Right renal cortex interstitium (tissue), 3 donors: ENCODE measurements around the gene ZNF277. TPM values are rescaled to one million over a fixed set of nuclear protein-coding genes. Genes with fewer than 3 reads are reported as not detected.
A peak's percentile ranks its signal among the peaks of the same experiment; 100 is the strongest.

Source experiments
- DNase-seq, 3 donors: peaks; one replicate each; pipeline ENCODE4 v3.0.0-alpha.2; 2013; ENCODE audit warnings: low read depth in 3 of 3, low spot score in 2 of 3
- polyA plus RNA-seq, 3 donors: library from polyadenylated mRNA; unstranded; fragments of 120-200 nt; gene quantifications; one replicate each; pipeline ENCODE4 v1.2.1, GENCODE V29; 2013; ENCODE audit not compliant: insufficient read length in 3 of 3

The ZNF277 gene
- 10 to 100 TPM; 39.1 to 45.1 (median 42.0) TPM for polyA plus RNA-seq

- DNase-seq: peak; percentile 96 to 99 (median 99)
Observed at GRCh38 chr7:112206238-112206990, at the start of gene ZNF277, which contains the start of gene DOCK4. Gene ZNF277, plus strand, starts transcription at chr7:112206695. Its CDS starts 22 bp downstream, at chr7:112206717. Gene DOCK4, minus strand, starts transcription at chr7:112206399. Its CDS starts 261 bp downstream, at chr7:112206138.

- no peak for DNase-seq
Observed at GRCh38 chr7:112157072-112157471, 49.4 kb upstream of the ZNF277 start.

- DNase-seq: no peak
Observed at GRCh38 chr7:112159351-112159750, 47.1 kb upstream of the ZNF277 start.

- no peak for DNase-seq
Observed at GRCh38 chr7:112160130-112160770, 46.2 kb upstream of the ZNF277 start.

GRCh38 chr7:112160771-112161150 is 45.7 kb upstream of the ZNF277 start:
- DNase-seq: no peak

- DNase-seq: no peak
Observed at GRCh38 chr7:112161253-112162141, 45.0 kb upstream of the ZNF277 start.

- peak in 1 of 3 donors; percentile 61 for DNase-seq
Observed at GRCh38 chr7:112162142-112162766, 44.2 kb upstream of the ZNF277 start.

GRCh38 chr7:112162784-112163506 is 43.5 kb upstream of the ZNF277 start:
- DNase-seq: no peak

GRCh38 chr7:112167147-112167546 is 39.3 kb upstream of the ZNF277 start:
- DNase-seq: no peak

GRCh38 chr7:112168915-112169314 is 37.6 kb upstream of the ZNF277 start:
- DNase-seq: no peak

GRCh38 chr7:112171673-112172072 is 34.8 kb upstream of the ZNF277 start:
- DNase-seq: no peak

GRCh38 chr7:112172870-112173567 is 33.5 kb upstream of the ZNF277 start:
- no peak for DNase-seq

GRCh38 chr7:112173568-112173905 is 33.0 kb upstream of the ZNF277 start:
- no peak for DNase-seq

GRCh38 chr7:112174192-112174591 is 32.3 kb upstream of the ZNF277 start:
- DNase-seq: no peak

GRCh38 chr7:112176241-112176640 is 30.3 kb upstream of the ZNF277 start:
- no peak for DNase-seq

- DNase-seq: no peak
Observed at GRCh38 chr7:112176693-112177415, 29.6 kb upstream of the ZNF277 start.

- DNase-seq: no peak
Observed at GRCh38 chr7:112180223-112180622, 26.3 kb upstream of the ZNF277 start.

GRCh38 chr7:112182749-112183148 is 23.7 kb upstream of the ZNF277 start:
- no peak for DNase-seq

GRCh38 chr7:112183266-112183665 is 23.2 kb upstream of the ZNF277 start:
- no peak for DNase-seq
